ENCODE data around the gene NKX6-2. TPM values are rescaled to one million over a fixed set of nuclear protein-coding genes. Genes with fewer than 3 reads are reported as not detected.

NKX6-2 gene
- total RNA-seq, 1 donor from 2014 or later = not detected

DNA sequence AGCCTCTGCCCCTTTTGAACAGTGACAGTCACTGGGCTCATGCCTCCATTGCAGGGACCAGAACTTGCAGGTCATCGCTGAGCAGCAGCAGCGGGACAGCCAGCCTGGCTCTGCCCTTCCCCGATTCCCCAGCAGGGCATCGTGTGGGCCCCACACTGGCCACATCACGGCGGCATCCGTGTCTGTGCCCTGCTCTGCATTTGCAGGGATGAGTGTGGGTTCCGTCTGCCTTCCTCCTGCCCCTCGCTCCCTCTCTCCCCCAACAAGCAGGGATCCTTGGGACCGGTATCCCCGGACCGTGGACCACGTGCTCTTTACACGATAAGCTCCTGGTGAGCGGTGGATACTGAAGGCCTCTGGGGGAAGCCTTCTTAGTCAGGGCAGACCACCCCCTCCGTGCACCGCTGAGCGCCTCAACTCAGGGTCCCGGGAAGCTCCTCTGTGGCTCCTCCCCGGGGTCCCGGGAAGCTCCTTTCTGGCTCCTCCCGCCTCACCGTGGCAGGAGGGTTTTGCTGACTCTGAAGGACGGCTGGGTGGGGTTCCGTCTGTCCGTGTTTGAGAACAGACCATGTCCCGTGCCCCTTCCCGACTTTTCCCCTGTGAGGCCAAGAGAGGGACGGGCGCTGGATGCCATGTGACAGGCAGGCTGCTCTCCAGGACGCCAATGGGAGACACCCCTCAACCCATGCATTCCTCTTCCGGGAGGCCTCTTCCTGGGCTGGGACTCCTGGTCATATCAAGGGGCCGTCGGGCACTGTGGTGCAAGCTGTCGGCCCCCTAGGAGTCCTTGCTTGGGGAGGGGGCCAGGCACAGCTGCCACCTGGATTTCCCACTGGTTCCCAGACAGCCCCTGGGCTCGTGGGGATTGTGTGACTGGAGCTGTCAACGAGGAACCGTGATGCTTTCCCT, 23.5 kb upstream of the NKX6-2 start:
- TF ChIP-seq, protein P1, sequence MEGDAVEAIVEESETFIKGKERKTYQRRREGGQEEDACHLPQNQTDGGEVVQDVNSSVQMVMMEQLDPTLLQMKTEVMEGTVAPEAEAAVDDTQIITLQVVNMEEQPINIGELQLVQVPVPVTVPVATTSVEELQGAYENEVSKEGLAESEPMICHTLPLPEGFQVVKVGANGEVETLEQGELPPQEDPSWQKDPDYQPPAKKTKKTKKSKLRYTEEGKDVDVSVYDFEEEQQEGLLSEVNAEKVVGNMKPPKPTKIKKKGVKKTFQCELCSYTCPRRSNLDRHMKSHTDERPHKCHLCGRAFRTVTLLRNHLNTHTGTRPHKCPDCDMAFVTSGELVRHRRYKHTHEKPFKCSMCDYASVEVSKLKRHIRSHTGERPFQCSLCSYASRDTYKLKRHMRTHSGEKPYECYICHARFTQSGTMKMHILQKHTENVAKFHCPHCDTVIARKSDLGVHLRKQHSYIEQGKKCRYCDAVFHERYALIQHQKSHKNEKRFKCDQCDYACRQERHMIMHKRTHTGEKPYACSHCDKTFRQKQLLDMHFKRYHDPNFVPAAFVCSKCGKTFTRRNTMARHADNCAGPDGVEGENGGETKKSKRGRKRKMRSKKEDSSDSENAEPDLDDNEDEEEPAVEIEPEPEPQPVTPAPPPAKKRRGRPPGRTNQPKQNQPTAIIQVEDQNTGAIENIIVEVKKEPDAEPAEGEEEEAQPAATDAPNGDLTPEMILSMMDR (IDR thresholded peaks at IDR 0.05; ENCODE audit: insufficient read depth, low read depth, low read length) = no peak
- no peak for TF ChIP-seq EZH2 (IDR thresholded peaks at IDR 0.05; ENCODE audit: insufficient read depth, low read length)
- Histone ChIP-seq H3K4me3 (ENCODE audit: insufficient read depth, low read depth, low read length) (no peak overlapping the region), H3K9me3 (ENCODE audit: insufficient read depth, low read depth, low read length) (no peaks in the 10 kb centered on the region), H3K9ac (ENCODE audit: low read length) (no peak overlapping the region), H3K79me2 (ENCODE audit: insufficient read depth, low read length) (no peaks in the 10 kb centered on the region), H3K4me2 (ENCODE audit: low read length) (no peak overlapping the region), H4K20me1 (ENCODE audit: insufficient read depth, low read length) (no peaks in the 10 kb centered on the region), H3K36me3 (ENCODE audit: insufficient read depth, low read length) (no peaks in the 10 kb centered on the region), H3K4me1 (ENCODE audit: insufficient read depth, low read length) (no peaks in the 10 kb centered on the region), H2AFZ (ENCODE audit: low read depth, low read length) (no peak overlapping the region), H3K27ac (ENCODE audit: low read depth, low read length) (no peak overlapping the region), H3K27me3 (ENCODE audit: insufficient read depth, low read length) (no peaks in the 10 kb centered on the region)
- no peak overlapping the region for H3K27ac Mint-ChIP-seq (ENCODE audit: unreplicated experiment)
- H3K27me3 Mint-ChIP-seq (ENCODE audit: low read depth, unreplicated experiment) = peaks cover 12% of the 10 kb centered on the region
- no peaks in the 10 kb centered on the region for H3K36me3 Mint-ChIP-seq (ENCODE audit: low read depth, unreplicated experiment)
- no peak for DNase-seq (ENCODE audit: low read depth)
- no peak overlapping the region for H3K4me3 Mint-ChIP-seq (ENCODE audit: unreplicated experiment)
- FAIRE-seq = no peak
- H3K9me3 Mint-ChIP-seq (ENCODE audit: unreplicated experiment) = no peaks in the 10 kb centered on the region
- H3K4me1 Mint-ChIP-seq (ENCODE audit: low read depth, unreplicated experiment) = no peaks in the 10 kb centered on the region

- no peak for DNase-seq (ENCODE audit: low read depth)
- Histone ChIP-seq H3K4me1 (ENCODE audit: insufficient read depth, low read length) (no peaks in the 10 kb centered on the region), H3K4me3 (ENCODE audit: insufficient read depth, low read depth, low read length) (no peak overlapping the region)
Measured at GRCh38 chr10:132808383-132809231, 22.7 kb upstream of the NKX6-2 start.

More at GRCh38 chr10:132808383-132809231, 22.7 kb upstream of the NKX6-2 start:
- Mint-ChIP-seq H3K4me3 (ENCODE audit: unreplicated experiment) (no peak overlapping the region), H3K27me3 (ENCODE audit: low read depth, unreplicated experiment) (peaks cover 13% of the 10 kb centered on the region), H3K36me3 (ENCODE audit: low read depth, unreplicated experiment) (no peaks in the 10 kb centered on the region), H3K9me3 (ENCODE audit: unreplicated experiment) (no peaks in the 10 kb centered on the region), H3K4me1 (ENCODE audit: low read depth, unreplicated experiment) (no peaks in the 10 kb centered on the region), H3K27ac (ENCODE audit: unreplicated experiment) (no peak overlapping the region)
- Histone ChIP-seq H3K79me2 (ENCODE audit: insufficient read depth, low read length) (no peaks in the 10 kb centered on the region), H3K9me3 (ENCODE audit: insufficient read depth, low read depth, low read length) (no peaks in the 10 kb centered on the region), H3K36me3 (ENCODE audit: insufficient read depth, low read length) (no peaks in the 10 kb centered on the region), H2AFZ (ENCODE audit: low read depth, low read length) (no peak overlapping the region), H3K27me3 (ENCODE audit: insufficient read depth, low read length) (no peaks in the 10 kb centered on the region), H3K9ac (ENCODE audit: low read length) (no peak overlapping the region), H3K4me2 (ENCODE audit: low read length) (no peak overlapping the region), H4K20me1 (ENCODE audit: insufficient read depth, low read length) (no peaks in the 10 kb centered on the region), H3K27ac (ENCODE audit: low read depth, low read length) (no peak overlapping the region)
- TF ChIP-seq, protein P1 (IDR thresholded peaks at IDR 0.05; ENCODE audit: insufficient read depth, low read depth, low read length) = no peak
- no peak for TF ChIP-seq EZH2 (IDR thresholded peaks at IDR 0.05; ENCODE audit: insufficient read depth, low read length)
- FAIRE-seq = no peak
